GM19193 (cell line): Measurements from ENCODE around the gene C11orf65.

Experiments used
- POLR2A ChIP-seq: IDR thresholded peaks from 4 replicates; pipeline ENCODE4 v1.6.1; 2011; ENCODE audit not compliant: insufficient read depth, insufficient read length; ENCODE audit errors: extremely low read depth

C11orf65 gene, protein sequence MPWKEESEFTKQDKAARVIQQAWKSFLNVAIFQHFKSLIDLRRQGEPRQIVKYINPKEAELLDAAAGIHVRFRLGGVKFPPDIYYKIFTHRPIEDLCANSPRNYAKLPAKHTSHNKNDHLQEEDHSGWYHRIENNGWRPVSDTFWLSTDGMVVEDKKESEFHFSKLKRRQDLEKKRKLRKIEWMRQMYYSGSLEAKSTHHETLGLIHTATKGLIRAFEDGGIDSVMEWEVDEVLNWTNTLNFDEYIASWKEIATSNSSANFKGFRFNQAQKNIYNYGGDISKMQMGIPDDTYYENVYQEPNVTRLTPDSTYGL

DNA sequence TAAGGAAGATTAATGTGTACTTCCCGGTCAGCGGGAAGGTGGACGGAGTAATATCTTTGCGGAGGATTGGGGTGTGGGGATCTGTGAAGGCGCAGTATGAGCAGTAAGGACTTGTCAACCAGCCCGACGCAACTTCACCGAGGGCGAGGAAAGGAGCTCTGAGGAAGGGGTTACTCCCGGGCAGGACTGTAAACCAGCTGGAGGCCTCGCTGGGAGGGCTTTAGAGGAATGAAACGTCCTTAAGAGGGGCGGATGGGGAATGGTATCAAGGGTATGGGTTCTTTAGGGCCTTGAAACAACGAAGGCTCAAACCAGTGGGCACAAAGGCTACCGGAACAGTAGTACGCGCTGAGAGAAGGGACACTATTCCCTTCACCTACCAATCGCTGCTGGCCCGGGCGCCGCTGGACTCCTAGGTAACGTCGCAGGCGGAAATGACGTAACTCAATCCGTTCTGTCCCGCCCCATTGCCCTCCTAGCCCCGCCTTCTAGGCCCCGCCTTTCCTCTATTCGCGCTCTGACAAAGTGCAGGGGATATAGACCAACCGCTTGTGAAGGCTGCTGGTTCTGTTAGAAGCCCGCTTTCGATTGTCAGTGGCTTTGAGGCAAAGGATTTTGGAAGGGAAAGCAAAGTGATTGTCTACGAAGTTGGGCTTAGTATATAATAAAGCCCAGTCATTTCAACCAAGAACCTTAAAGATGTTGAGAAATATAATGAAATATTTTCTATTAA, at the start of gene C11orf65:
Gene C11orf65 (minus strand): TSS at position 439 of the 733 bp plus-strand sequence. CDS start 5,970 bp downstream, outside the sequence.
- TF ChIP-seq POLR2A: peak; percentile 92

DNA sequence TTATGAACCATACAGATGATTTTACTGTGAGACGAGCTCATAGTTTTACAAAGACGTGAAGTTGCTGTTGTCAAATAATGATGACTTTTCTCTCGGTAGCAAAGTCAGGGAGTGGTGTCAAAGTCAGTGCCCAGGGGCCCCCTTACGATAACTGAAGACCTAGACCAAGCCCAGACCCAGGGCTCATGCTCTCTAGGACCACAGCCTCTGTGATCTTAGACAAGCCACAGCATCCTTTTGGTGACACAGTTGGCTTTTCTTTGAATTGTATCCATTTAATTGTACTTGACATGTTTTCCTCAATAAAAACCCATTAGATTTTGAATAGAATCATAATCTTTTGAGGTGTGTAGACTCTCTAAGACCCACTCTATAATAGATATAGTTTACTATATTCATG, 48.8 kb upstream of the C11orf65 start:
- no peak for TF ChIP-seq POLR2A

DNA sequence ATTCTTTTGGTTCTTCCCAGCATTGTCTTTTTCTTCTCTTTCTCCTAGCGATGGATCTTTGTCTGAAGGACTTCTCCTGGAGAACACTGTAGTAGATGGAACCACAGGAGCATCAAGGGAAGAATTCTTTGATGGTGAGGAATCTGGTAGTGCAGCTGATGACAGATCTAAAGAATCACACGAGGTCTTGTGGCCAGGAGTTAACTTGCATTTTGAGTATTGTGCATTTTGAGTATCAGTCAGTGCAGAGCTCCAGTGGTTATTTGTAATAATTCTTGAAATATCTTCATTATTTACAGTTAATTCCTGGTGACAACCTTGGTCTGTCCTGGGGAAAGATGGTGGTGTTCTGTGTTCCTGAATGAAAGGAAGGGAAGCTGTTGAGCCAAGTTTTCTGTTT, 45.4 kb upstream of the C11orf65 start:
- no peak for TF ChIP-seq POLR2A

DNA sequence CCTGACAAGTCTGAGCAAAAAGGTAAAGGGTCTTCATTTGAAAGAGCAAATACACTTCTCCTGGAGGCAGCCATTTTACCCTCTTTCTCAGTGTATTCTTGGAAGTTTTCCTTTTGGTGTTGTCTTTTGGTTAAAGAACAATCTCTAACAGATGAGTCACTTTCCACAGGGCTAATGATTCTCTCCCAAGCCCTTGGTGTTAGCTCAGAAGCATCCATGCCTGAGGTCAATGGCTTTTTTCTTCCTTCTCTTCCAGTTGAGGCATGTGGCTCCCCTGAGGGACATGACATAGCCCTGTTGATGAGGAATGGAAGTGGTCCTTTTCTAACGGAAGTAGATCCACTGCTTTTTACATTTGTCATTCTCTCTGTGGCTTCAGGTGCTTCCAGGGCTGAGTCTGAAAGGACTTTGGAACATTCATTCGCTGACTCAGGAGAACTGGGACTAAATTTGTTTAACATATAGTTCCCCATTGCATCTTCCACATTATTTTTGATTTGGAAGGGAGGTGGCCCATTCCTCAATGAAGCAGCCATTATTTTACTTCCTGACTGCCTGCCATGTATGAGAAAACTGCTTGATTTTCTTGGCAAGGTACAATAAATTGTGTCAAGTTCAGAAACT, 44.6 kb upstream of the C11orf65 start:
- no peak for TF ChIP-seq POLR2A

DNA sequence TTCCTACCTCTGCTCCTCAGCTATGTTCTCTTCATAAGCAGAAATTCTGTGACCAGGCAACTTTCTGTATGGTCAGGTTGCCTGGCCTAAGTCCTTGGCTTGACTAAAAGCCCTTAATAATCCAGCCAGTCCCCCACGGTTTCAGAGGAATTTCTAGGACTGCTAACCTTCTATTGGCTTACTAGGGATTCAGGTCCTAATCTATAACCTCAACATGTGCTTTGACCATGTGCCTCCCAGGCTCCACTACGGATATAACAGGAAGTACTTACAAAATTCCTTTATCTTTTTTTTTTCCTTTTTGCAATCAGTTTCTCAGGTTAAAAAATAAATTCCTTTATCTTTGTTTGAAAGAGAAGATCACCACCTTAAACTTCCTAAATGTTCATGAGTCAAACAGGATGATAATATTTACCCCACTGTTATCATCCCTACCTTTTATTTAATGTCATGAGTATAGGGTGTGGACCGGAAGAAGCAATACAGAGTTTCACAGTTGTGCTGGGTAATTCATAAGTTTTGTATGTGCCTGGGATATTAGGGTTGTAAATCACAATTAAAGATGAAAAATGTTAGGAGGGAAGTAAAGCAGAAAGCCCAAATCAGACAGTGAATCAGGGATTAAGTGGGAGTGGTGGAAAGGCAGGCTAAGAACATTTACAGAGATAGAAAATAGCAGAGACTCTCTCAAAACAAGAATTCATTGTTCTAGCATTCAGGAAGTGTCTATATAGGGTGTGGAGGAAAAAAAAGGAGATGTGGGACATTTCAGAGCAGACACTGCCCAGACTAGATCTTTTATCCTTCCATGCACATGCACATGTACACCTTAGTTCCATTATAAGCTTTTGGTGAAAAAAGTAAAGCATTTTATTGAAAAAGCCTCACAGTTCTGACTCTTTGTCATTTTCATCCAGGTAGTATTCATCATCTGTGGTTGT, 41.6 kb upstream of the C11orf65 start:
- no peak for TF ChIP-seq POLR2A

DNA sequence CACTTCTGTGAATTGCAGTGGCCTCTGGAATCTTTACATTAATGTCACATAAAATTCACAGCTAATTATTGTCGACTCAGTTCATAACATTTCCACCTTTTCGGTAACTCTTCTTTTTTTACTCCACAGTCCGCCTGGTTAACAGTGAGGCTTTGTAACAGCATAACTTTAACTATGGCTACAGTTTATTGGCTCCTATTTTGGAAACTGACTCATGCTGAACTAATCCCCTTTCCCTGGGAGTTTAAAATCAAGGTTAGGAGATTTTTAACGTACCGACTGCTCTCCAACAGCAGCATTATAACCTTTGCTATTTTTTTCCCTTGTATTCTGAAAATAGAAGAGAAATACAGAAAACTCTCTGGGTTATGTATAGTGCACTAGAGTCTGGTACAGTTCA, 34.1 kb upstream of the C11orf65 start:
- TF ChIP-seq POLR2A: no peak

DNA sequence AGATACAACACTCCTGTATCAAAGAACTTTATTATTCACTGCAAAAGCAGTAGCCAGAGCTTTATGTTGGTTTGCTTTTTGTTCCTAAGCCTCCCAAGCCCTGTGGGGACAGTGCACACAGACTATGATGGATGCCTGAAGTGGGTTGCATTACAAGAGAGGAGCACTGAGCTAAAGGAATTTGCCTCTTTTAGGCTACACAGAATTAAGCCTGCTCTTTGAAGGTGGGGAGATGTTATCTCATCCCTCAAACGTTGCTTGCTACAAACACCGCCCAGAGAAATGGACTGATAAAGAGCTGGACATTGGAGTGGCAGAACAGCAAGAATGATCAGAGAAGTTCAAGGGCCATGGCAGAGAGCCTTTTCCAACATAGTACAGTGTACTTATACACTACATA, 33.4 kb upstream of the C11orf65 start:
- no peak for TF ChIP-seq POLR2A

DNA sequence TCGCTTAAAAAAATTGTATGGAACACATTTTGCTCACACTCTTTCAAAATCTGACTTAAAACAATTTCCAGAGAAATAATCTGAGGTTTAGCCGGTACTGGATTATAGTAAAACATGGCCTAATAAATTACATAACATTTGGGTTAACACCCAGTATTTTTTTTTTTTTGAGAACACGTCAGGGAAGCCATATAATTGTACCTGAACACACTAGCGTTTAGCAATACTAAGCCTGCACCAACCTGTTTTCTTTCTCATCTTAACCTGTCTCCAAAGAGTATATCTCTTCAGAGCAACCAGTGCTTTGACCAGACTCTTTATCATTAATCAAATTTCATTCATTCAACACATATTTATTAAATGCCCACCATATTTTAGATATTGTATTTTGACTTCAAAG, 32.8 kb upstream of the C11orf65 start:
- no peak for TF ChIP-seq POLR2A

DNA sequence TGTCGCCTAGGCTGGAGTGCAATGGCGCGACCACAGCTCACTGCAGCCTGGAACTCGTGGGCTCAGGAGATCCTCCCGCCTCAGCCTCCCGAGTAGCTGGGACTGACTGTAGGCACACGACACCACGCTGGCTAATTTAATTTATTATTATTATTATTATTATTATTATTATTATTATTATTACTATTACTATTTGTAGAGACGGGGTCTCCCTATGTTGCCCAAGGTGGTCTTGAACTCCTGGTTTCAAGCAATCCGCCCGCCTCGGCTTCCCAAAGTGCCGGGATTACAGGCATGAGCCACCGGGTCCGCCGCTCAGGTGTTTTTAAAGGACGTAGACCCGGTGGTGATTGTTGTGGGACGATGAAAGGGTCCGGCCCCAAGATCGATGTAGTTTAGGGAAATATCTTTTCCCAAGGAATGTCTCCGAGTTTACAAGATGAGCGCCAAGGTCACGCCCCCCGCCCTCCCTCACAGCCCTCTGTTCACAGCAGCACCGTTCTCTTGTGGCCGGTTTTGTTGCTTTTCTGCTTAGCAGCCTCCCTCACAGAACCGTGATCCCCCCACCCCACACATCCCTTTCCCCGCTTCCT, 31.6 kb upstream of the C11orf65 start:
- TF ChIP-seq POLR2A: no peak

DNA sequence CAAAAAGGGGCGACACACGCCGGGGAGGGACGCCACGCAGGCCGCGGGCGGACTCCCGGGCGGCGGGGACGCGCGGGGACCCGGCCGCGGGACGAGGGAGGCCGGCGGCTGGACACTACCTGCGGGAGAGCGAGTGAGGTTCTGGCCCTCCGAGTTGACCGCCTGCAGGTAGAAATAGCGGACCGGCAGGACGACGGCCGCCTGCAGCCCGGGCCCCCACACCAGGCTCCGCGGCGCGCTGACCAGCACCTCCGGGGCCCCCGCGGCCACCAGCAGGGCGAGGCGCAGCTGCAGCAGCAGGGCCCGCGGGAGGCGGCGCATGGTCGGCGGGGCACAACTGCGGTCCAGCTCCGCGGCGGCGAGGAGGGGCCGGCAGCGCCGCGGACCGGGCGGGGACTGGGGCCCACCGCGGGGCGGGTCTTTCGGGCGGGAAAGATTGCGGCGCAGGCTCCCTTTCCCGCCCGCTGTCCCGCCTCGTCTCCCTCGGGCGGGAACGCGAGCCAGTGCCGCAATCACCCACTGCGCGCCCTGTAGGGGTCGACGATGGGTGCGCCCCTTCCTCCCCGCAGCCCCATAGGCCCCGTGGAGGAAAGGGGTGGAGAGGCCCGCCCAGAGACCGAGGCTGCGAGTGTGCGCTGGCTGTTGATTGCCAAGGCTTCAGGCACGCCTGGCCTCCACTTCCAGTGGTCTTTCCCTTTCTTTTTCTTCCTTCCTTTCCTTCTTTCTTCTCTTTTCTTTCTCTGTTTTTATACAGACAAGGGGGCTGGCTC, 30.9 kb upstream of the C11orf65 start, which contains the start of gene POGLUT3:
Gene POGLUT3 (minus strand): TSS at position 339 of the 770 bp plus-strand sequence. CDS start 18 bp downstream, at position 321.
- peak; percentile 50 for TF ChIP-seq POLR2A

DNA sequence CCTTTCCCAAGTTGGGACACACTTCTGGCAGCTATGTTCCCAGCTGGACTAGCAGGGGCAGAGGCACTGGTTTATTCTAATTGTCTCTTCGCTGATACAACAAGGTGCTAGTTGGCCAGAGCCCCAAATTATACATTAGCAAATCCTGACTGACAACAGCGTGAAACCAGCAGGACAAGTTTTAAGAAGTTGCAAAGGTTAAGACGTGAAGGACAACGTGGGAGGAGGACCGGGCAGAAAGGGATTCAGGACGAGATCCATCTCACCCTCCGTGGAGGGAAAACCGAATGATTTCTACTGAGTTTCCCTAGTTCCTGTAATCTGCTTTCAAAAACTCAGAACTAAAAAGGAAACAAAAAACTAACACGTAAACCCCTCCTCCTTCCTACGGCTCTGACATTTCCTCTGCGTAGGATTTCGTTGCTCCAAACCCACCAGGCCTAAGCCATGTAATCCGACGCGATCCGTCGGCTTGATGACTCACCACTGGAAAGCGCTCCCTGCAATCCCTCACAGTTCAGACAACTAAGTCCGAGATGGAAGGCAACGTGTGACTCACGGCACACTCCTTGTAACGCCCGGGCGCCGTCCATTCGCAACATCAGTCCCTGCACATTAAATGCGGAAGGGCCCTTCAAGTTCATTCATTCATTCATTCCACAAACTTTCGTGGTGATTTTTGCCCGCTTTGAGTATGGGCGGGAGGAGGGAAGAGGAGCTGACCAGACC, 30.2 kb upstream of the C11orf65 start:
- peak; percentile 17 for TF ChIP-seq POLR2A

DNA sequence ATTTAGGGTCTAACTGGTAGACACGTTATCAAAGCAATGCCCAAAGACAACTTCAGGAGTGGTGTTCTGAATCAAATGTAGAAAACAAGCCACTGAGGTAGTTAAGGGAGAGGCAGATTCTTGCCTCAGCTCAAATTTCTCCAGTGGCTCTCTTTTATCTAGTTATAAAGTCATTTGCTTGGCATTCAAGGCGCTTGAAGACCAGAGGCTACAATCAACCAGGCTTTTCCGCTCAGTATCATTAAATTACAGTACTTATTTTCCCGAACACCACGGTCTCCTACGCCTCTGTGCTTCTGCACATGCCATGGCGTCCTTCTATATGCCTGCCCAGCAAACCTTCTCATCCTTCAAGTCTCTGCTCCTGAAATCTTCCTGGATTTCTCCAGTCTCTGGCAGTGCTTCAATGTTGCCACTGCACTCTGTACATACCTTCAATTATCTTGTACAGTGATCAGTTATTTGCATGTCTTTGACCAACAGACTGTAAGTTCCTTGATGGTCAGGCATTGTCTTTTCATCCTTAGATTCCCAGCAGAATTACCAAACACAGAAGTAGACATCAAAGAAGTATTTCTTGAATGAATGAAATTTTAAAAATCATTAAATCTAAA, 29.4 kb upstream of the C11orf65 start:
- TF ChIP-seq POLR2A: no peak
